Natural killer cell (primary cell): ENCODE measurements around the gene GIMAP6. TPM values are rescaled to one million over a fixed set of nuclear protein-coding genes. Genes with fewer than 3 reads are reported as not detected.
"Not testable (repeated sequence)": the region's sequence is repeated elsewhere in the genome, so short reads cannot be mapped to it uniquely, and the experiment has no call there.

Experiments used
- ATAC-seq, 3 donors: fragments of 150-1000 bp in 2 of 3; fragments of 200-7000 bp in 1 of 3; cut with Tn5 transposase; 1 replicate in 1 of 3; 2 replicates in 2 of 3; pipeline ENCODE4 v1.10.0; 2021; ENCODE audit warnings: mild to moderate bottlenecking in 2 of 3, moderate library complexity in 2 of 3
- DNase-seq, 2 donors: peaks; one replicate each; pipeline versions ENCODE4 v3.0.0 to v3.0.0-alpha.2; 2013 to 2021; ENCODE audit warnings: mixed read lengths in 1 of 2
- H3K27ac ChIP-seq: one replicate; pipeline ENCODE4 v1.5.1; 2013; ENCODE audit warnings: mild to moderate bottlenecking, low read length
- H3K27me3 ChIP-seq: one replicate; pipeline ENCODE4 v1.6.1; 2013; ENCODE audit warnings: low read length; ENCODE audit not compliant: control insufficient read depth, insufficient read depth
- H3K36me3 ChIP-seq: one replicate; pipeline ENCODE4 v1.6.1; 2013; ENCODE audit warnings: low read length; ENCODE audit not compliant: control insufficient read depth, insufficient read depth
- H3K4me1 ChIP-seq: one replicate; pipeline ENCODE4 v1.6.1; 2013; ENCODE audit warnings: low read length; ENCODE audit not compliant: control insufficient read depth, insufficient read depth
- H3K4me3 ChIP-seq: one replicate; pipeline ENCODE4 v1.5.1; 2013; ENCODE audit warnings: low read length
- H3K9me3 ChIP-seq: one replicate; pipeline ENCODE4 v1.6.1; 2013; ENCODE audit warnings: low read length; ENCODE audit not compliant: control insufficient read depth, insufficient read depth
- H3K27ac Mint-ChIP-seq, 2 donors: one replicate each; pipeline ENCODE4 v1.8.0; 2022; ENCODE audit warnings: mild to moderate bottlenecking in 2 of 2, mixed read lengths in 2 of 2, moderate library complexity in 1 of 2
- H3K27me3 Mint-ChIP-seq, 2 donors: one replicate each; pipeline ENCODE4 v1.8.0; 2022; ENCODE audit warnings: low read depth in 2 of 2, mixed read lengths in 2 of 2
- H3K36me3 Mint-ChIP-seq: one replicate; pipeline ENCODE4 v1.8.0; 2022; ENCODE audit warnings: mixed read lengths
- H3K4me1 Mint-ChIP-seq, 2 donors: one replicate each; pipeline ENCODE4 v1.8.0; 2022; ENCODE audit warnings: mixed read lengths in 2 of 2
- H3K4me3 Mint-ChIP-seq: one replicate; pipeline ENCODE4 v1.8.0; 2022; ENCODE audit warnings: mild to moderate bottlenecking, moderate library complexity, mixed read lengths
- H3K9me3 Mint-ChIP-seq, 2 donors: one replicate each; pipeline ENCODE4 v1.8.0; 2022; ENCODE audit warnings: mixed read lengths in 2 of 2
- WGBS: methylation state at CpG from one replicate; pipeline ENCODE4 v1.1.7; 2013; ENCODE audit warnings: missing lambda C conversion rate; ENCODE audit not compliant: insufficient coverage; 5-methylcytosine and 5-hydroxymethylcytosine counted together
- intact Hi-C: fragments of 100-400 bp; cut with micrococcal nuclease; formaldehyde crosslinking; loops from one replicate; pipeline ENCODE4 v1.14.2; 2022
- total RNA-seq, 4 donors: library from RNA; stranded (reverse); fragments of 120-200 nt in 1 of 4; gene quantifications; one replicate each; pipeline versions ENCODE4 v1.2.3 to v1.2.4, GENCODE V29; 2013 to 2022
- TF ChIP-seq, protein P1 (sequence below): fragments of 200-600 bp; IDR thresholded peaks from one replicate; pipeline ENCODE4 v1.8.0; 2022; ENCODE audit warnings: antibody characterized with exemption

The GIMAP6 gene
- total RNA-seq: 100 to 1,000 TPM in 1 of 3 donors, 10 to 100 TPM in 2; 39.7 to 100 (median 51.9) TPM
- 193 TPM for total RNA-seq (2013)

DNA sequence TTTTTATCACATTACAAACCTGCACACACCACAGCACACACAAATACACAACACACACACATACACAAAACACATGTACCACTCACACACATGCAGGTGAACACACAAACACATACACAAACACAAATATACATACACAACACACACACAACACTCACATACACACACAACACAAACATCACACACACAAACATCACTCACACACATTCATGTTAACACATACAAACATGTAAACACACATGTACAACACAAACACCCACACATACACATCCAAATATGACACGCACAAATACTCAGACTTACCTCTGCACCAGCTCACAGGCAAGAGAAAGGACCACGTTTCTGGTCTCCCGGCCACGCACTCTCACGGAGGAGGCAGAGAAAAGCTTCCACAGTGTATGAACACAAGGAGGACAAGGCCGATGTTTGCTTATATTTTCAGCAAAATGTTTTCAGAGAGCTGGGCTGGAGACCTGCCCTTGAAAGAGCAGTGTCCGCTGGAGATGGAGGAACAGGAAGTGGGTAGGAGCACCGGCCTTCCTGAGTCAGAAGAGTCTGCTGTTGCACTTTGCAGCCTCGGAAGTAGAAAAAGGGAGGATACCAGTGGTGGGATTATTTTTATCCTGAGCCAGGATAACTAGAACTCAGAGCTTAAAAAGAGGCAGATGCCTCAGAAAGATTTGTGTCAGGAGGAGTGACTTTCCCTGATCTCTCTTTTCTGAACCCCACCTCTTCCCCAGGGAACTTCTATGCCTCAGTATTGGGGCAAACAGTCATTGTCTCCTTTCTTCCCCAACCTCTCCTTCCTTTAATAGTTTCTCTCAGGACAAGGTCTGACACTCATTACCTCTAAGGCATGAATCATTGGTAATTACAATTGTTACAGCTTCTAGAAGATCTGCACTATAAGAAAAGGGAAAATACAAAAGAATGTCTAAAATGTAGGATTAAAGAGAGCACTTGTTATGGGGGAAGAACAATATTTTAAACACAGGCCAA lies at the start of gene GIMAP6:
Gene GIMAP6, minus strand, starts transcription at position 520 of the 999 bp plus-strand sequence. CDS start 2,243 bp downstream, outside the sequence.
- Mint-ChIP-seq H3K36me3 (peaks cover 13% of the 10 kb centered on the region), H3K27ac (peak within 1 kb of the TSS; percentile 72 to 93), H3K4me3 (peak within 1 kb of the TSS; percentile 86), H3K4me1 (peaks cover 56 to 79% of the 10 kb centered on the region in 2 donors), H3K27me3 (no peaks in the 10 kb centered on the region), H3K9me3 (peaks cover 0 to 2% of the 10 kb centered on the region in 2 donors)
- TF ChIP-seq, protein P1, sequence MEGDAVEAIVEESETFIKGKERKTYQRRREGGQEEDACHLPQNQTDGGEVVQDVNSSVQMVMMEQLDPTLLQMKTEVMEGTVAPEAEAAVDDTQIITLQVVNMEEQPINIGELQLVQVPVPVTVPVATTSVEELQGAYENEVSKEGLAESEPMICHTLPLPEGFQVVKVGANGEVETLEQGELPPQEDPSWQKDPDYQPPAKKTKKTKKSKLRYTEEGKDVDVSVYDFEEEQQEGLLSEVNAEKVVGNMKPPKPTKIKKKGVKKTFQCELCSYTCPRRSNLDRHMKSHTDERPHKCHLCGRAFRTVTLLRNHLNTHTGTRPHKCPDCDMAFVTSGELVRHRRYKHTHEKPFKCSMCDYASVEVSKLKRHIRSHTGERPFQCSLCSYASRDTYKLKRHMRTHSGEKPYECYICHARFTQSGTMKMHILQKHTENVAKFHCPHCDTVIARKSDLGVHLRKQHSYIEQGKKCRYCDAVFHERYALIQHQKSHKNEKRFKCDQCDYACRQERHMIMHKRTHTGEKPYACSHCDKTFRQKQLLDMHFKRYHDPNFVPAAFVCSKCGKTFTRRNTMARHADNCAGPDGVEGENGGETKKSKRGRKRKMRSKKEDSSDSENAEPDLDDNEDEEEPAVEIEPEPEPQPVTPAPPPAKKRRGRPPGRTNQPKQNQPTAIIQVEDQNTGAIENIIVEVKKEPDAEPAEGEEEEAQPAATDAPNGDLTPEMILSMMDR: no peak
- Histone ChIP-seq H3K36me3 (peaks cover 28% of the 10 kb centered on the region), H3K9me3 (peaks cover 18% of the 10 kb centered on the region), H3K4me3 (peak within 1 kb of the TSS; percentile 61), H3K27ac (peak within 1 kb of the TSS; percentile 79), H3K27me3 (no peaks in the 10 kb centered on the region), H3K4me1 (peaks cover 52% of the 10 kb centered on the region)
- intact Hi-C loops: loop anchor here (2.0 to 5.0 kb wide), 4 partner anchors 35 to 125 kb away; partner anchors contain the start of genes GIMAP2 and GIMAP4
- DNase-seq (peak in 1 of 2 donors; percentile 68), ATAC-seq (peak; percentile 66 to 76 (median 66))
- 1% methylated on average over 9 of the region's 9 CpGs for WGBS

DNA sequence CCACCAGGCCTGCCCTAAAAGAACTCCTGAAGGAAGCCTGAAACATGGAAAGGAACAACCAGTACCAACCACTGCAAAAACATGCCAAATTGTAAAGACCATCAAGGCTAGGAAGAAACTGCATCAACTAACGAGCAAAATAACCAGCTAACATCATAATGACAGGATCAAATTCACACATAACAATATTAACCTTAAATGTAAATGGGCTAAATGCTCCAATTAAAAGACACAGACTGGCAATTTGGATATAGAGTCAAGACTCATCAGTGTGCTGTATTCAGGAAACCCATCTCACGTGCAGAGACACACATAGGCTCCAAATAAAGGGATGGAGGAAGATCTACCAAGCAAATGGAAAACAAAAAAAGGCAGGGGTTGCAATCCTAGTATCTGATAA lies 48.2 kb upstream of the GIMAP6 start:
- ATAC-seq, H3K27me3 ChIP-seq, H3K4me3 Mint-ChIP-seq, DNase-seq, H3K27me3 Mint-ChIP-seq, H3K4me3 ChIP-seq, H3K9me3 Mint-ChIP-seq, H3K27ac ChIP-seq, H3K36me3 ChIP-seq, intact Hi-C loops, H3K9me3 ChIP-seq: not testable (repeated sequence)
- H3K4me1 ChIP-seq: peaks cover 22% of the 10 kb centered on the region
- WGBS: no CpG with 5 or more reads among the region's 2 CpGs
- Mint-ChIP-seq H3K27ac (peak overlapping the region; percentile 80 to 99), H3K36me3 (peaks cover 21% of the 10 kb centered on the region), H3K4me1 (peaks cover 77 to 92% of the 10 kb centered on the region in 2 donors)

DNA sequence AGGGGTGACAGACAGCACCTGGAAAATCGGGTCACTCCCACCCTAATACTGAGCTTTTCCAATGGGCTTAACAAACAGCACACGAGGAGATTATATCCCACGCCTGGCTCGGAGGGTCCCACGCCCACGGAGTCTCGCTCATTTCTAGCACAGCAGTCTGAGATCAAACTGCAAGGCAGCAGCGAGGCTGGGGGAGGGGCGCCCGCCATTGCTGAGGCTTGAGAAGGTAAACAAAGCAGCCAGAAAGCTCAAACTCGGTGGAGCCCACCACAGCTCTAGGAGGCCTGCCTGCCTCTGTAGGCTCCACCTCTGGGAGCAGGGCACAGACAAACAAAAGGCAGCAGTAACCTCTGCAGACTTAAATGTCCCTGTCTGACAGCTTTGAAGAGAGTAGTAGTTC lies 46.4 kb upstream of the GIMAP6 start:
- Mint-ChIP-seq H3K27ac (peak overlapping the region; percentile 65 to 88), H3K4me1 (peaks cover 67 to 81% of the 10 kb centered on the region in 2 donors), H3K36me3 (peaks cover 21% of the 10 kb centered on the region)
- H3K27ac ChIP-seq, intact Hi-C loops, ATAC-seq, H3K9me3 ChIP-seq, H3K27me3 Mint-ChIP-seq, H3K27me3 ChIP-seq, H3K9me3 Mint-ChIP-seq, H3K4me3 ChIP-seq, H3K36me3 ChIP-seq, H3K4me3 Mint-ChIP-seq: not testable (repeated sequence)
- peak in 1 of 2 donors; percentile 31 for DNase-seq
- 87% methylated on average over 11 of the region's 11 CpGs for WGBS
- peaks cover 13% of the 10 kb centered on the region for H3K4me1 ChIP-seq

DNA sequence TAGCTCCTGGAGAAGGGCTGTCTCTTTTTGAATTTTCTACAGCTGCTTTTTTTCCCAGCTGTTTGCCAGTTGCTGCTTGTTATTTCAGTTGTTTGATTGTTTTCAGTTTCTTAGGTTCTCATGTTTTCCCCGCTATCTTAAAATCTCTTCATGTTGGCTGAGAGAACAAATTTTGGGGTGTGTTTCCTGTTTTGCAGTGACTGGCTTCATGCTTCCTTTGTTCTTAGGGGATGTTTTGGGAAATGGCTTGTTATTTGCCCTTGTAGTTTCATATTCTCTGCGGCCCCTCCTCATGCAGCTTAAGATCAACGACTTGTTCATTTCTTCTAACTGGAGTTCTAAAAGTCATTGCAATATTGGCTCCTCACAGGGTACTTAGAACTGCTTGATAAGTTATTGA lies 44.7 kb upstream of the GIMAP6 start:
- peak; percentile 50 to 57 (median 53) for ATAC-seq
- H3K27me3 ChIP-seq, intact Hi-C loops, H3K36me3 ChIP-seq, H3K27me3 Mint-ChIP-seq, H3K4me3 ChIP-seq, H3K9me3 Mint-ChIP-seq, H3K9me3 ChIP-seq, H3K4me1 ChIP-seq, H3K36me3 Mint-ChIP-seq: not testable (repeated sequence)
- Mint-ChIP-seq H3K4me3 (peak overlapping the region; percentile 81), H3K4me1 (peaks cover 61 to 68% of the 10 kb centered on the region in 2 donors), H3K27ac (peak overlapping the region; percentile 65 to 88)
- WGBS: no CpG with 5 or more reads among the region's 3 CpGs
- H3K27ac ChIP-seq: peak overlapping the region; percentile 46
- peak in 1 of 2 donors; percentile 74 for DNase-seq

DNA sequence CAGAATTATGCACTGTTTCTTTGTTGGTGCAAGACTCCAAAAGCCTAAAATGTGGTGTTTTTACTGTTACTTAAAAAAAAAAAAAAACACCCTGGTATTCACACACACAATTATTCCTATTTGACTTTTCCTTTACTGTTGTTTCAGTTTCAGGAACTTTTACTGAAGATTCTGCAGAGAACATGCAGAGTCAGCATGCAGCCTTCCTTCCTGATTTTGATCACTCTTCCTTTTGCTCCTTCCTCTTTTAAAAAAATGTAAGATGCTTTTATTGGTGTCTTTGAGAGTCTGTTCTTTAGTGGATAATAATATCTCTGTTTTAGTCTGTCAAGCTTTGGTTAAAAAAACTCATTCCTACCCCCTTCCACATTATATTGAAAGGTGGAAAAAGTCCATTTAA lies 44.1 kb upstream of the GIMAP6 start:
- H3K27me3 ChIP-seq, H3K4me3 ChIP-seq, H3K36me3 ChIP-seq, H3K36me3 Mint-ChIP-seq, H3K4me1 ChIP-seq, H3K27me3 Mint-ChIP-seq, H3K9me3 Mint-ChIP-seq, H3K9me3 ChIP-seq, ATAC-seq, intact Hi-C loops: not testable (repeated sequence)
- peaks cover 59 to 67% of the 10 kb centered on the region in 2 donors for H3K4me1 Mint-ChIP-seq
- H3K27ac ChIP-seq: peak overlapping the region; percentile 46
- H3K27ac Mint-ChIP-seq: peak overlapping the region; percentile 65 to 88
- DNase-seq: peak in 1 of 2 donors; percentile 27
- H3K4me3 Mint-ChIP-seq: peak overlapping the region; percentile 81
